ENCODE results near the gene FAM117B.
A peak's percentile ranks its signal among the peaks of the same experiment; 100 is the strongest.

Gene FAM117B

DNA sequence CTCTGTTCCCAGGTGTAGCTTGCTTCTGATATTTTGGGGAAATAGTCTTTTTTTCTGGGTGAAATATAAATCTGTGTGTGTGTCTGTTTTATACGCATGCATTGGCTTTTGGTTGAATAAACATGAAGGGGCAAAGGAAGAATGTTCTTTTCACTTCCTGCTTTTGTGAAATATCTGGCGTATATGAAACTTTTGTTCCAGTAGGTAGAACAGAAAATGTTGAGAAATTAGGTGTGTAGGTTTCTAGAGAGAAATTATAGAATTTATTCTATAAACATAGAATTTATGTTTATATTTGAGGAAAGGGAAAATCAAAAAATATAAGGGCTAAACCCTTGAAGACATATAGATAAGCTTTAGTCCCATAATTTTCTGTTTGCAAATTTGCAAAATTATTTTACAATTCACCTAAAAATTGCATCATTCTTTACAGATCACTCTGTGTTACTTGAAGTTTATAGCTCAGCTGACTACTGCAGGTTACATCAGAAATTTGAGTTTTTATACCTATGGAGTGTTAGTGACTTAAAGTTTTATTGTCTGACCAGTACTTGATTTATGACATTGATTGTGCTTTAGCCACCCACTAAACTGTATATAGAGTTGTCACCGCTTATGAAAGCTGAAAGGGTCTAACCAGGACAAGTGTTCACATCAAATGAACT is 116.1 kb downstream of the FAM117B start:
- DNase-seq (ENCODE audit: extremely low spot score, insufficient read length, low read depth) = no peak
- peak; percentile 62 for FAIRE-seq

DNA sequence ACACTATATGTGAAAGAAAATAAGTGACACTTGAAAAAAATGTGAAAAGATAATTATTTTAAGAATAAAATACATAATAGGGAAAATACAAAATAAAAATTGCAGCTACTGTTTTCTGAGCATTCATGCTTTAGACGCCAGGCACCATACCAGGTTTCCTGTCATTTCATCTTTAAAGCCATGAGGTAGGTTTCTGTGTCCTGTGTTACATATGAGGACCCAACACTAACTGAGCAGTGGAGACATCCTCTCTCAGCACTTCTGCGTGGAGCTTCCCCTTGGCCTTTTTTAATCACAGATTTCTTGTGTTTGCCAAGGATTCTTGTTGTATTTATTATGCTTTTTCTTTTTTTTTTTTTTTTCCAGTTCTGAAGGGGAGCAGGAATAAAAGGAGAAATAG is 117.3 kb downstream of the FAM117B start:
- DNase-seq (ENCODE audit: extremely low spot score, insufficient read length, low read depth) (no peak), FAIRE-seq (no peak)

DNA sequence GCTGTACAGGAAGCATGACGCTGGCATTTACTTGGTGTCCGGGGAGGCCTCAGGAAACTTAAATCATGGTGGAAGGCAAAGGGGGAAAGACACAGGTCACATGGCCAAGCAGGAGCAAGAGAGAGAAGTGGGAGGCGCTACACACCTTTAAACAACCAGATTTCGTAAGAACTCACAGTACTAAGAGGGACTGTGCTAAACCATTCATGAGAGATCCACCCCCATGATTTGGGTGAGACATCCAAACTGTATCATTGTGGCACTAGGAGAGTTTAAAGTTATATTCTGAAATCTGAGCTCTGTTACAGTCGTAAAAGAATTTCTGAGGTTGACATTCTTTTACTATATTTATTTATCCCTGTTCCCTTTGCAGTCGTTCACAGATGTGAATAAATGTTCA is 120.2 kb downstream of the FAM117B start:
- FAIRE-seq = no peak
- no peak for DNase-seq (ENCODE audit: extremely low spot score, insufficient read length, low read depth)

DNA sequence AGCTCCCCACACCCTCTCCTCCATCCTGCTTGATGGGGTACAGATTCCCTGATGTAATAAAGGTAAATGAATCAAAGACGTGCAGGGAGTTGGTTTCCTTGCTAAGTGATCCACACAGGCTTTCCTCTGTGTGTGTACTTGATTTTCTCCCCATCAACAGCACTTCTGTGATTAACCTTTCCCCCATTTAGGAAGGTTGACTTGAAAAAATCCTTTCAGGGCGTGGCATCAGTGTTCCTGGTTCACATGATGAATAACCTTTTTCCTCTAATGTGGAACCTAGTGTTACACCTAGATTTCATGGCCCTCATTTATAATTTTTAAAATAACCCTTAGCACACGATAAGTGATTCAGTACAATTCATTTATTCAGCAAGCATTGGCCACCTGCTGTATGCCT is 121.8 kb downstream of the FAM117B start:
- DNase-seq (ENCODE audit: extremely low spot score, insufficient read length, low read depth) (no peak), FAIRE-seq (no peak)

DNA sequence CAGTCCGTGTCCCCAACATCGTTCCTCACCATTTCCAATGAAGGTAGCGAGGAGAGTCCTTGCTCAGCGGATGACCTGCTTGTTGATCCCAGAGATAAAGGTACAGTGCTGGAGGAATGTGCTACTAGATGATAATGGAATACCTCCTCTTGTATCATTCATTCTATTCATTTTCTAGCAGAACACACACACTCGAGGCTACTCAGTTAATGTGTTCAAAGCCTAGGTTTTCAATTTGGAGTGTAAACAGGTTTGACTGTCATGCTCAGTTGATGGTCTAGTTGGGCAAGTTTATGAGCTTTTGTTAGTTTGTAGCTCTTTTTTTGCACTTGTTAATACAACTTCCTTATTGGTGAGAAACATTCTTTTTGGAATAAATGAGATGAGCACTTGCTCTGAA is 122.6 kb downstream of the FAM117B start:
- FAIRE-seq = no peak
- DNase-seq (ENCODE audit: extremely low spot score, insufficient read length, low read depth) = no peak

DNA sequence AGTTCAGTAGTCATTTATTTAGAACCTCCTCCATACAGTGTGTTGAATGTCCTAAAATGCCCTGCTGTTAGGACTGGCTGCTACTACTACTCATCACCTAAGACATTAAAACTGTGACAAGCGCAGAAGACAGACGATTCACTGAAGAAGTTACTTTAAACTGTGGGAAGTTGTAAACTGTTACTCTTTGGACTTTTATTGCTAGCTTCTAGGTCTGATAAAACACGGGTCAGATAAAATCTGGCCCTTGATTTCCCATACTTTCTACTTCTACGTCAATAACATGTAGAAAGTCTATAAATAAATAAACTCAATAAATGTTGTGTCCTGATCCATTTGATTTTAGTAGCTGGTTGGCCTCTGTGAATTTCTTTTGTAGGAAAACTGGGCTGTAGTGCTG is 123.4 kb downstream of the FAM117B start:
- DNase-seq (ENCODE audit: extremely low spot score, insufficient read length, low read depth) = no peak
- no peak for FAIRE-seq

DNA sequence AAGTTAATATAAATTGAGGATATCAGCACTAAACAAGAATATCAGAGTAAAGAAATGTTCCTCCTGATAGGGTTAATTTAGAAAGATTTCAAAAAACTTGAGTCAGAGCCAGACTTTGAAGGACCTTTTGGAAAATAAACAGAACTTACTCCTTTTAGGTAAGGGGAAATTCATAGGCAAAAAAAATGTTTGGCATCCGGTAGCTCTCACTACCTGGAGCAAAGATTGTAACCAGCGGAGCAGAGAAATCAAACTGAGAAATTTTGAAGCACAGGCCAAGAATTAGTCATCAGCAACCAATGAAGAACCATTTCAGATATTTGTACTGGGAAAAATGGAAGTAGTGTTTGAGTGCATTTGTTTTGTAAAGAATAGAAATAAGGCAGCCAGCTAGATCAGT is 123.8 kb downstream of the FAM117B start:
- FAIRE-seq (no peak), DNase-seq (ENCODE audit: extremely low spot score, insufficient read length, low read depth) (no peak)

DNA sequence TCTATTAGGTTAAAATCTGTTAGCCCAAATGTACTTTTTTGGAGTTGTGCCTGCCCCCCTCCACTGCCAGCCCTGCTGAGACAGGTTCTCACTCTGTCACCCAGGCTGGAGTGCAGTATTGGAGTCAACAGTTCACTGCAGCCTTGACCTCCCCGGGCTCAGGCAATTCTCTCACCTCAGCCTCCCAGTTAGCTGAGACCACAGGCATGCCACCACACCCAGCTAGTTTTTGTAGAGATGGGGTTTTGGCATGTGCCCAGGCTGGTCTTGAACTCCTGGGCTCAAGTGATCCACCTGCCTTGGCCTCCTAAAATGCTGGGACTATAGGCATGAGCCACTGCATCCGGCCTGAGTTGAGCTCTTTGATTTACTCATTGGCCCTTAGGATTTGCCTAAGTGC is 126.1 kb downstream of the FAM117B start:
- DNase-seq (ENCODE audit: extremely low spot score, insufficient read length, low read depth) = no peak
- FAIRE-seq = no peak

DNA sequence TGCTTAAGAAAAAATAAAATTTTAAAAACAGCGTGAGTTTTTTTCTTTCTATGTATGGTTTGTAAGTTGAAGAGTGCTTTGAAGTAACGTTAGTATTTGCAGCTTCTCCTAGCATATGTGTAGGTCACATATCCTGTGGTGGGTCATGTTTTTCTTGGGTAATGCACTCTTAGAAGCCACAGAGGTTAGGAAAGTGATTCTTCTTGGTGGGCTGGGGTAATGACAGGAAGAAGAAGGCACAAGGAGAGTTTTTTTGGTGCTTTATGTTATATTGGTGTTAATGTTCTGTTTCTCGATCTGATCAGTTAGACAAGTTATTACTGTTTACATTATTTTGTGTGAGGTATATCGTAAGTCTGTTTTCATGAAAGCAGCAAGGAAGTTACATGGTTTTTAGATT is 127.8 kb downstream of the FAM117B start:
- DNase-seq (ENCODE audit: extremely low spot score, insufficient read length, low read depth) (no peak), FAIRE-seq (no peak)

DNA sequence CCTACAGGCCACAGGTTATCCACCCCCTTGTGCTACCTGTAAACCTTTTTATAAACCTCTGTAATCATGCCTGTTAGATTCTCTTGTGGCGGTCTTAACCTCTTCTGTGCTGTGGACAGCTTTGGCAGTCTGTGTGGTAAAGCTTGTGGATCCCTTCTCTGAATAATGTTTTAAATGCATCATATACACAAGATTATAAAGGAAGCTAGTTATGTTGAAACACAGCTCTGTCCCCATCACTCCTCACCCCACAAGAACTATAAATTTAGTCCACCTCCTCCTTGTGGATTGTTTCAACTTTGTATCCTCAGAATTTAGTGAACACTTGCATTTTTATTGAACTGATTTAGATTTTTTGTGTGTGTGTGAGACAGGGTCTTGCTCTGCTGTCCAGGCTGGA is 129.1 kb downstream of the FAM117B start:
- no peak for DNase-seq (ENCODE audit: extremely low spot score, insufficient read length, low read depth)
- FAIRE-seq = no peak

DNA sequence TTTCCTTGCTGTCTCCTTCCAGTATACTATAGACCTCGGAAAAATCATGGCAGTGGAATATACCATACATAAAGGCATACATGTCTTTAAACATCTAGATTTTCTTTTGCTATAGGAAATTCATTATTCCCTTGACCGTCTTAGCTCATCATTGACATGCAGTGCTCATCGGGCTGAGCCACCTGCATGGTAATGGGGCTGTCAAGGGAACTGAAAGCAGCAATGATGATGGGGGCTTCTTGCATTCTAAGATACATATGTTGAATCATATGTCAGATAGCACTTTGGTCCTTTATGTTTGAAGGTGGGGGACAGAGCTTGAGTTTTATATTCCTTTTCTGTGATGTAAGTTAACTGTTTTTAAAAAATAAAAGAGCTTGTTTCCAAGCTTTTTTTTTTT is 130.2 kb downstream of the FAM117B start:
- FAIRE-seq (no peak), DNase-seq (ENCODE audit: extremely low spot score, insufficient read length, low read depth) (no peak)

DNA sequence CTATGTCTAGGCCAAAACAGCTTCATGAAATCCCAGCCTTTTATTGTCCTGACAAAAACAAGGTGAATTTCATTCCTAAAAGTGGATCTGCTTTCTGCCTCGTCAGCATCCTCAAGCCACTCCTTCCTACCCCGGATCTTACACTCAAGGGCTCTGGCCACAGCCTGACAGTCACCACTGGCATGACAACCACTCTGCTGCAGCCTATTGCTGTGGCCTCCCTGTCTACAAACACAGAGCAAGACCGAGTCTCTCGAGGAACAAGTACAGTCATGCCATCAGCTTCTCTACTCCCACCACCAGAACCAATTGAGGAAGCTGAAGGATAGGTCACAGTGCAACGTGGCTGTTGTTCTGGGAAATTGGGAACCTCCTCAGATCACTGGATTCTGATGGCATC is 130.7 kb downstream of the FAM117B start:
- FAIRE-seq = no peak
- DNase-seq (ENCODE audit: extremely low spot score, insufficient read length, low read depth) = no peak

DNA sequence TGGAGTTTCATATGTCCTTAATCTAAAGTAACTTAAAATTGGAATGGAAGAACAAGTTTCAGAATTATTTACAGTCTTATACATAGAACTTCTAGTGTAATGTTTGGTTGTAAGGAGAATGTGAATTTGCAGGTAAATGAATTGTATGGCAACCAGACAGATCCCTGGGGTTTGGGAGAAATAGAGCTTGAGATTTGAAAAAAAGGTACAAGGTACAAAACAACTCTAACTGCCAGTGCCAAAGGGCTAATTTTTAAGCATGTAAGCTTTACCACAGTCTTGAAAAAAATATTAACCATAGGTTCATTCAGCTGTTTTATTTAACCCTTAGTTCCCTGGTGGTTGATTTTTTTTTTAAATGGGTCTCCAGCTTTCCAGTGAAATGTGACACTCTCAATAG is 133.5 kb downstream of the FAM117B start:
- DNase-seq (ENCODE audit: extremely low spot score, insufficient read length, low read depth) (no peak), FAIRE-seq (no peak)

DNA sequence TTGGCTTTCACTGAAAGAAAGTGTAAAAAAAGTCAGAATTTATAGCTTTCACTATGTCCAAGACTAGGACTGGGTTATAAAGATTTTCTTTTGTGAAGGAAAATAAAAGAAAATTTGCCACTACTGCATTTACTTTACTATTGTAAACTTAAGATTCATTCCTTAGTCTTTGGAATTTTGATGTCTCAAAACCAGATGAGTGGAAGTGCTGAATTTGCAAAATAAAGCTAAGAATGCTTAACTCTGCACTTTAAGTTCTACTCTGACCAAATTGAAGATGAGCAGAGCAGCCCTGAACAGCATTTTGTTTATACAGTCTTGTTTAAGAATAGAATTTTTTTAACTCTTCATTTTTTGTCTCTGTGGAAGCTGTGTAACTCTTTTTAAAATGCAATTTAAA is 134.4 kb downstream of the FAM117B start:
- FAIRE-seq (no peak), DNase-seq (ENCODE audit: extremely low spot score, insufficient read length, low read depth) (no peak)

DNA sequence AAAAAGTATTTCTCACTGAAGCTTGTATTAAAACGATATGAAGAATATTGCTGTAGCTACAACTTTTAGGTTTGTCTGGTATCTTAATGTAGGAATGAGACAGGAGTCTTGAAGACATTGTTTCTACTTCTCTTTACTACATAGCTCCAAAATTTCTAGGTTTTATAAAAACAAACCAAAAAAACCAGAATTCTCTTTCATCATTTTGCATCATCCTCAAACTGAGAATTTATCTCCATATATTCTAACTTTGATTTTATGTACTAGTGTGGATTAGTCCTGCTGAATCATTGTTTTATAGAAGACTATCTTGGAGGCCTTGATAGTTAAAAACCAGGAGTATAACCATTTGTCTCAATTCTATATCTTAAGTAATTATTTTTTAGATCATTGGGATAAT is 136.6 kb downstream of the FAM117B start:
- DNase-seq (ENCODE audit: extremely low spot score, insufficient read length, low read depth) = no peak
- no peak for FAIRE-seq

DNA sequence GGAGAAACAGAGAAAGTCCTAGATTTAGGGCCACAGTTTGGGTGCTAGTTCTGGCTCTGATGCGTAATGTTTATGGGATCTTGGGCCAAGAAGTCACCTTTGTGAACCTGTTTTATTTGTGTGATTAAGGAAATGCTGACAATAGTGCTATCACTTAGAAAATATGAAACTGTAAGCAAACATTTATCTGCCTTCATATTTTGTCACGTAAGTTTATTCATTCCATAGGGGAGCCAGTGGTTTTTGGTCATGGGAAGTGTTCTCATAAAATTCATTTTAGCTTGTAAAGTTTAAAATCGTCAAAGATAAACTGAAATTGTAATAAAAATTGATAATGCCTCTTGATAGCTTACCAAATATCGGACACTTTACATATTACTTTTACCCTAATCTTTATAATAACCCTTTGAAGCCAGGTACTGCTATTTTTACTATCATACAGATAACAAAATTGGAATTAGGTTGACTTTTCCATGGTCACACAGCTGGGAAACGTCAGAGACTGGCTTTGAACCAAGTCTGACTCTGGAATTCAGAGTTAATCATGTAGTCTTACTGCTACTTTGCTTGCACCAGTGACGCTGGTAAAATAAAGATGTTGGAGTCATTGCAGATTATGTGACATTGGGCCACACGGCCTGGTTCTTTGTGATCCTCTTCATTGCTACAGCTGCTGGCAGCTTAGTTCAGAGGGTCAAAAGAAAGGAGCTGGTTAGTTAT is 137.1 kb downstream of the FAM117B start:
- DNase-seq (ENCODE audit: extremely low spot score, insufficient read length, low read depth) (no peak), FAIRE-seq (no peak)

DNA sequence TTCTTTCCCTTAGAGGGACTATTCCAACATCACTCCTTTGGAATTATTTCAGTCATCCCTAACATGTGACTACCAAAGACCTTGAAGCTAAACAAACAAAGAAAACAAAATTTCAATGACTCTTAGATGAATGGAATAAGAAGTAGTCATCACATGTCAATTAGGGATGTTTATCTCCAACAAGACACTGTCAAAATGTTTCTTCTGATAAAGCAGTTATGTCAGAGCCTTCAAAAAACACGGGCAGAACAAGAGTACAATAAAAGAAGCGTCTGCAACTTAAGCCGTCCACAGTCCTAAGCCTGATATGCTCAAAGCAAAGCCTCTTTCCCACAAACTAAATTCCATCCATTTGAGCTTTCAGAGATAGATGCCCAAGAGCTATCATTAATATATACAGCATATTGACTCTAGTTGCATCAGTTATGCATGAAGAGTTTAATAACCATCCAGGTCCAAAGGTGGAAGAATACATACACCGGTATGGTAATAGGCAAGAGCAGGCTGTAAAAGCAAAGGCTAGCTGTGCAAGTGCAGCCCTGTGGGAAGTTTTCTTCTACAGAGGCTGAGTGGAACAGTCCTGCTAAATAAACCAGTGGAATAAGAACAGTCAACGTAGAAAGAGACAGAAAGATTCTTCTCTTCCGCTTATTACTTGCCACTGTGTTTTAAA is 138.7 kb downstream of the FAM117B start:
- DNase-seq (ENCODE audit: extremely low spot score, insufficient read length, low read depth) (no peak), FAIRE-seq (no peak)

DNA sequence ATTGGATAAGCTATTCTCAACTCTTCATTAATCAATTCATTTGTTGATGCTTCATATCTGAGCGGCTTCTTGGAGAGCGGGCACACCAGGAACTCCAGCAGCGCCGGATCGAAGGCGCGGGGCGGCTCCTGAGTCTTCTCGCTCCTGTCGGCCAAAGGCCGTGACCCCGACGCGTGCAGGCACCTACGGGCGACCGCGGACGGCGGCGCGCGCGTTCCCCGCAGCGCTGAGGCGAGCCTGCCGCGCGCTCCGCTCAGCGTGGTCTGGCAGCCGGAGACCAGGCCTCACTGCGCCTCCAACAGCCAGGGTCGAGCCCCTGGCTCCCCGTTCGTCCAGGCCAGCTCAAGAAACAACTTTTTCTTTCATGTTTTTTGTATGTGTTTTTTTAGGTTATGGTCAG is 139.3 kb downstream of the FAM117B start:
- no peak for DNase-seq (ENCODE audit: extremely low spot score, insufficient read length, low read depth)
- no peak for FAIRE-seq

DNA sequence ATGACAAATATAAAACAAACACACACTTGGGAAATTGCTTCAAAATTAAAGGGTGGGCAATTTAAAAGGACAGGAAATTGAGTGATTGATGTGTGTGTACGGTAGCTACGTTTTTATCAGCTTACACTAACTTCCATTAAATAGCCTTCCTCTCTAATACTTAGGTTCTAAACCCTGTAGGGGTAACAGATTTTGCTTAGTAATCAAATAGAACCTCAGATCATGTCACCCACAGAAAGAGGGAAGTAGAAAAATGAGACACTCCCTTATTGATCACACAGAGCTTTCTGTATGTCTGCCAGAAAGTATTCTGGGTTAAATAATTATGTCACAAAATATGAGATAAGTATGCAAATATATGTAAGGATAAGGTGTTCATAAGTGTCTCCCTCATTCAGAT is 143.4 kb downstream of the FAM117B start:
- FAIRE-seq = no peak
- DNase-seq (ENCODE audit: extremely low spot score, insufficient read length, low read depth) = no peak

DNA sequence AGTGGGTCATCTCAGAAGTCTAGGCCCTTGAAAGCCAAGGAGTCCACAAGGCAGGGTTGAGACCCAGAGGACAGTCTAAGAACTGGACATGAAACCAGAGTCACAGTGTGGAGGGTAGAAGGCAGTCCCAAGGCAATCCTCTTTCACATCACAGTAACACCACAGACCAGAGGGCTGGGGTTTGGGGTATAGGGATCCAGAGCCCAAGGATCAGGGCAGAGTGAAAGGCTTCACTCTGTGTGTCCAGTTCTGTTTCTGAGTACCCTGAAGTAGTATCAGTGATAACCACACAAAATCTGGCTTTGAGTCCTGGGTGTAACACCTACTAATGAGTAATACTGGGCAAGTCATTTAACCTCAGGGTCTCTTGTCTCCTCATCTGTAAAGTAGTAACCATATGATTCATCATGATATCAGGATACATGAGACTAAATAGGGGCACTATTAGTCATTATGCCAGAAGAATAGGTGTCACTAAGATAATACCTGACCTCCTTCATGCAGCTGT is 145.8 kb downstream of the FAM117B start:
- FAIRE-seq (no peak), DNase-seq (ENCODE audit: extremely low spot score, insufficient read length, low read depth) (peak; percentile 9)

DNA sequence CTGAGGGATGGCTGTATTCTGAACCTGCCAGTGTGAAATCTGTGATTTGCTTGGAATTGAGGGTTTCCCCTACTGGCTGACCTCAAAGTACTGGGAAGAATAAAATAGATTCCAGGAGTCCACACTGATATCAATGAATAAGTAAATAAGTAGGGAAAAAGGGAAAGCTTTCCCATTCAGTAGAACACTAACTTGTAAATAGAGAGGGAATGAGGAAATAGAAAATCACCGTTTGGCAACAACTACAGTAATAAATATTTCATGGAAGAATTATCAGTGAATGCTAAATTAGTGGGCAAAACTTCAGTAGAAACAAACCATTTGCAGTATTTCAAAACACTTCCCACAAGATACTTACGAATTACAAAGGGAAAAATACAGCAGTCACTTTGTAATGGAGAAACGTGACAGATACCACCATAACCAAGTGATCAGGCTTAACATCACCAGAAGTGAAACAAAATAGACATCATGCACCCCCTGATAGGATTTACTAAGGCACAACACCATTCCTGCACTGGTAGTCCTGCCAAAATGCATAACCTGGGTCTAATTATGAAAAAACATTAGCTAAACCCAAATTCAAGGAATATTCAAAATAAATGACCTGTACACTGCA is 148.3 kb downstream of the FAM117B start:
- DNase-seq (ENCODE audit: extremely low spot score, insufficient read length, low read depth) (no peak), FAIRE-seq (no peak)

Data from GM18507 (cell line).